Motor neuron (in vitro differentiated cells): ENCODE data around the gene ANO6. TPM values are rescaled to one million over a fixed set of nuclear protein-coding genes. Genes with fewer than 3 reads are reported as not detected.
A peak's percentile ranks its signal among the peaks of the same experiment; 100 is the strongest.

Experiments used
- ATAC-seq, 8 experiments: fragments of 200-7000 bp; cut with Tn5 transposase; replicated peaks in 6 of 8; 2 replicates each; pipeline ENCODE4 v1.8.0; 2021; ENCODE audit warnings: mild to moderate bottlenecking in 8 of 8, moderate library complexity in 8 of 8
- H3K27ac ChIP-seq, 2 donors: fragments of 250-450 bp; sonication (Bioruptor Pico); 2 replicates each; pipeline ENCODE4 v1.9.0; 2021; ENCODE audit warnings: antibody characterized with exemption in 2 of 2, mild to moderate bottlenecking in 2 of 2, moderate library complexity in 1 of 2
- H3K4me1 ChIP-seq, 2 donors: fragments of 250-450 bp; sonication (Bioruptor Pico); replicated peaks in 1 of 2; 2 replicates each; pipeline ENCODE4 v1.6.1; 2021; ENCODE audit warnings: antibody characterized with exemption in 2 of 2, mild to moderate bottlenecking in 2 of 2, moderate library complexity in 1 of 2
- H3K4me3 ChIP-seq, 5 donors: fragments of 250-450 bp; sonication (Bioruptor Pico); 2 replicates each; pipeline ENCODE4 v1.9.0; 2021; ENCODE audit warnings: antibody characterized with exemption in 5 of 5, mild to moderate bottlenecking in 5 of 5, moderate library complexity in 4 of 5
- WGBS, 10 experiments: fragments of 450-650 bp; shearing (Covaris generic); methylation state at CpG; one replicate each; pipeline ENCODE4 v1.0.0; 2022; 5-methylcytosine and 5-hydroxymethylcytosine counted together
- in situ Hi-C, 9 experiments: fragments of 400-800 bp; cut with MboI; loops; one replicate each; pipeline ENCODE4 v1.15.0; 2021; ENCODE audit warnings: low sequenced_read_pairs in 9 of 9, low pct_unique_long_range_greater_than_20kb in 2 of 9; ENCODE audit not compliant: unreplicated experiment in 9 of 9
- total RNA-seq, 8 experiments: library from RNA; unstranded; fragments of 300-600 nt; gene quantifications; 2 replicates each; pipeline versions ENCODE4 v1.2.3 to v1.2.4, GENCODE V29; 2022

Gene ANO6
- total RNA-seq, 8 experiments from 2014 or later: 13.2 to 64.7 (median 27.4) TPM

DNA sequence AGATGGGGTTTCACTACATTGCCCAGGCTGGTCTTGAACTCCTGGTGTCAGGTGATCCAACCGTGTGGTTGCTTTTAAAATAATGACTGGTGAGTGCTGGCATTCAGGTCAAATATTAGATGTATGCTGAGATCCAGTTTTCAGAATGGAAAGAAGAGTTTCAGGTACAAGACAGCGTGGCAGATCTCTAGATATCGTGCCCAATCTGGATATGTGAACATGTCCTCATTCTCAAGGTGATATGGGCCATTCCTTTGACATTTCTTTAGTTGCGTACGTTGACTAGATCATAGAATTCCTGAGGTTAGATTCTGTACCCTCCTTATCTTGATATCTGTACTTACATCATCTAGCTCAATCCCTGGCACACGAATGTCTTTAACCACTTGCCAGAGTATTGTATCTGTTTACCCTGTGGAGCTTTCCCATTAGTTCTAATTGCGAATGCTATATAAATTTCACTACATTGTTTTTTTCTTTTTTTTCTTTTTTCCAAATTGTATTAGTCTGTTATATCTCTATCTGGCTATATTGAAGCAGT lies 80.2 kb downstream of the ANO6 start:
- in situ Hi-C loops: no loop called here
- no peak for ATAC-seq
- Histone ChIP-seq H3K27ac (no peak overlapping the region), H3K4me3 (no peak overlapping the region), H3K4me1 (peaks cover 8 to 23% of the 10 kb centered on the region in 2 donors)
- 50 to 100% (median 81%) methylated on average over 2 to 7 of the region's 7 CpGs for WGBS, 10 experiments

DNA sequence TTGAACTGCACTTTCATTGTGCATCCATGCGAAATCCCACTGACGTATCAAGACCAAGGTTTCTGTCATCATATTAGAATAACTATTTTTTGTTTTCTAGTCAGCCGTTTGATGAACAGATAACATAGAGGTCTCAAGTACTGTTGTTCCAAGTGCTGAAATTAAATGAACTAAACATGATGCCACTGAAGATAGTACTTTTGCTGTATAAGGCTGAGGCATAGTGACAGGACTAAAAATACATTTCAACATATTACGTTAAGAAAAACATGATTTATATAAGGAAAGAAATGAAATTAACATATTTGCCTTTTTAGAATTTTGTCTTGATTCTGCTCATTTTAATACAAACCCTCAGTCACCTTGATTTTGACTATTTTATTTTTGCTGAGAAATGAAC lies 82.2 kb downstream of the ANO6 start:
- Histone ChIP-seq H3K4me3 (no peak overlapping the region), H3K27ac (no peak overlapping the region), H3K4me1 (peaks cover 8 to 23% of the 10 kb centered on the region in 2 donors)
- WGBS, 10 experiments: 72 to 100% (median 82%) methylated on average over 2 to 4 of the region's 4 CpGs
- ATAC-seq: no peak
- in situ Hi-C loops: no loop called here

DNA sequence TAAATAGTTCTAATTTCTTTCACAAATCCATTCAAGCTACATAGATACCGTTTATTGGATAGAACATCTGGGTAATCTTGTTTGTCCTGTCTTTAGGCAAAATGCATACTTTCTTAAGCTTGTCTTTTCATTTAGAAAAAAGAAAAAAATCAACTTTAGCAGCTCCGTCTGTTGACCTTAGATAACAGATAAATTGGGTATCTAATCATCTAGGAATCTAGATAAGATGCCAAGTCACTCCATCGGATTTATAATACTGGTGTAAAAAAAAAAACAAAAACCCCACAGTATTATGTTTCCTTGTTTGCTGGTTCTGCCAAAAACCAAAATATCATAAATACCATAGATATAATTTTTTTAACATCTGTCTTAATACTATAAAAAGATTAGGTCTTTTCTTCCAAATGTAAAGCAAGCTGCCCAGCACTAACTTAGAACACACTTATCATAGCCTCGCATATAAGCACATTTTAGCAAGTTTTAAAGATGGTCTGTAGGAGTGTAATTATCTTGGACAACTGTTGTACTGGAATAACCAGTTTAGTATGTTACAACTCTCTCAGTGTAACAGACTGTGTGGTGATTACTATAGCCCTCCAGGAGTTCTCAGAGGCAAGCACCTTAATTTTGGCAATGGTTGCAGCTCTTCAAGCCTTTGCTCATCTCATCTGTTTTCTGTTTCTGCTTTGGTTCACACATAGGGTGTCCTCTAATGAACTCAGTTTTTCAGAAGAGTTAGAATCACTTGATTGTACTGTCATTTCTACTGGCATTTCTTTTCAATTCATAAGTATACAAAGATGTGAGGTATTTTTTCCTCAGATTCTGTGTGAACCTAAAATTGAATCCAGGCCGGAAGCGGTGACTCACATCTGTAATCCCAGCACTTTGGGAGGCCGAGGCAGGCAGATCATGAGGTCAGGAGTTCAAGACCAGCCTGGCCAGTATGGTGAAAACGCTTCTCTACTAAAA lies 83.1 kb downstream of the ANO6 start:
- in situ Hi-C loops: no loop called here
- WGBS, 10 experiments: 24 to 90% (median 83%) methylated on average over 2 to 8 of the region's 8 CpGs; no CpG with 5 or more reads in 1 of the 10 experiments
- peak in 3 of 8 experiments; percentile 15 to 58 (median 16) for ATAC-seq
- Histone ChIP-seq H3K4me3 (no peak overlapping the region), H3K27ac (no peak overlapping the region), H3K4me1 (peaks cover 8 to 23% of the 10 kb centered on the region in 2 donors)

DNA sequence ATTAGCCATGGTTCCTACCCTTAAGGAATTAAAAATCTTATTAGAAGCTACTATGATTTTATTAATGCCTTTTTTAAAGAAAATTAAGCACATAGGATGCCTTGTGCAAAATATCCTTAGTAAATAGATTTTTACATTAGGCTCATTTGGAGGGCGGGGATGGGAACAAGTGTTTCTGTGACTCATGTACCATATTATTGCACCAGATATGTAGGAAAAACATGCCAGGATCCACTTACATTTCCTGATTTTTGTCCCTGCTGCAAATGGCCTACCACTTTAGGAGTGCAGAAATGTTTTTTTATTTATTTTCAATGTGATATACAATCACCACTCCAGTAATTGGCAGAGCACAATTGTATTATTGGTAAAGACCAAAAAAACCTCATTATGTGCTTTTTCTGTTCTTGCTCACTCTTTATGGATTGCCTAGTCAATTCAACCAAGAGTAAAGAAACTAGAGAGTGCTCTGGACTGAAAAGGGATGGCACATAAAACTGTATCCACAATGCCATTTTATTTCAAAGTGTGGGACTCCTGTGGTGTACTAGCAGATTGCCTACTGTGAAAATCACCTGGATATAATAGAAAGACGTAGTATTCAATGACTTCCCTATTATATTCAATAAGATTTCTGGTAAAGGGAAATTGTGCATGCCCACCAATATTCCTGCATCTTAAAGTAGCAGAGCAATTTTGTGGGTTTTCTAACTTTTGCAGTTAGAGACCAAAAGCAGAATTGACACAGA lies 86.9 kb downstream of the ANO6 start:
- Histone ChIP-seq H3K4me3 (no peak overlapping the region), H3K4me1 (peaks cover 0 to 11% of the 10 kb centered on the region in 2 donors), H3K27ac (no peak overlapping the region)
- in situ Hi-C loops: no loop called here
- peak in 1 of 8 experiments; percentile 12 for ATAC-seq
- 70 to 100% (median 94%) methylated on average over 1 to 2 of the region's 2 CpGs; no CpG with 5 or more reads in 1 of the 10 experiments for WGBS, 10 experiments

DNA sequence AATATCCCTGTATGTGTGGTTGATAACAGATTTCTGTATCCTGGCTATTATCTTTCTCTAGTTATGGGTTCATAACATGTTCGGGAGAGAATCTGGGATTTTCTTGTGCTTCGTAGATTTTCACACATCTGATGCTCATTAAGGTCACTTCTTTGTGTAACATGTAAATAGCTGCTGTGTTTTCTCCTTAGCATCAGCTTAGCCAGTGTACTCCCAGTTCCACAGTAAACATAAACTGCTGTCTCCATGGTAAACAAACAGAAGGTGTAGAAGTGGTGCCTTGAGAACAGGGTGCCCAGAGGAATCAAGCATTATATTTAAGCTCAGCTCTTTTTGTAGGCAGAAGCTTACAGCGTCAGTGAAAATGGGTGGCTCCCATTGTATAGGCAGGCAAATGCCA lies 88.0 kb downstream of the ANO6 start:
- no peaks in the 10 kb centered on the region for H3K4me1 ChIP-seq
- no peak overlapping the region for H3K27ac ChIP-seq
- peak in 3 of 8 experiments; percentile 80 to 87 (median 85) for ATAC-seq
- no peak overlapping the region for H3K4me3 ChIP-seq
- in situ Hi-C loops: no loop called here
- WGBS, 10 experiments: 42 to 100% (median 94%) methylated on average over 1 to 3 of the region's 3 CpGs; no CpG with 5 or more reads in 4 of the 10 experiments

DNA sequence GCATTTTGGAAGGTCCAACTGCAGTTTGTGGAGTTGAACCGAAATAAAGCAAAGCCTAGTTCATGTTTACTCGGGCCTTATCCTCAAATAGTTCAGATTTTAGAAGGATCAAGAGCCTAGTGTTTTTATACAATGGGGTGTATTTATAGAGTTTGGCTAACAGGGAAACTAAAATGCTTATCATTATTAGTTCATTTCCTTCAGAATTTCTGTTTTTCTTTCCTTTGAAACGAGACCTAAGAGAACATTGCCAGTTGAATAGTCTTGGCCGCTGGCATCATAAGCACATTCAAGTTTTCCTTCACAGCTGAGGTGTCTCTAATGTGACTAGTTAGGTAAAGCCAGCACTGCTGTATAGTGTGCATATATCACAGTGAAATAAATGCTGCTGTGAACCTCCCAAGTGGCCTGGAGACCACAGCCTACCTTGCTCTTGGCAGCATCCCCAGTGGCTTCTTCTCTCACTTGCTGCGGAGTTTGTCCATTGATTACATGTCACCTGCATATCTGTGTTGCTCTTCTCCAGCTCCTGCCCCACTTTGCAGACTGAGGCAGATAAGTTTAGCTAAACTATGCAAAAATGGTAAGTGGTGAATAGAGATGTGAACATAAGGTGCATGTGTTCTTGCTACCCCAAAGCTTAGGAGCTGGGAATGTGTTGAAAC lies 88.8 kb downstream of the ANO6 start:
- in situ Hi-C loops: no loop called here
- H3K4me3 ChIP-seq: no peak overlapping the region
- 20 to 95% (median 79%) methylated on average over 1 to 5 of the region's 5 CpGs; no CpG with 5 or more reads in 1 of the 10 experiments for WGBS, 10 experiments
- no peak for ATAC-seq
- H3K4me1 ChIP-seq: no peaks in the 10 kb centered on the region
- H3K27ac ChIP-seq: no peak overlapping the region

DNA sequence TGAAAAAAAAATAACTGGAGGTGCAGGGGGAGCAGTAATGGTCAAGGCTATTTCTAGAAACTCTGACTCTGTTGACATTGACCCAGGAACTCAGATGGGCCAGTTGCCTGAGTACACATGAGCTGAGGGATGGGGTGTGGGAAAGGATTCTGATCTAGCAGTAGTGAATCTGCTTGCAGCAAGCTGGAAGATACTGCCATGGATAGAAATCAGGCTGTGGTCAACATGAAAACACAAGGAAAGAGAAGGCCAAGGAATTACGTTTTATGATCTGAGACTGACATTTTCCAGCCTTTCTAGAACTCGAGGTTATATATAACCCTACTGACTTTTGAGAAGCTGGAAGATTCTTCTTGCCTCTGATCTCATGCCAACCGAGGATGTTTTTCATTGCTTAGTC lies 90.0 kb downstream of the ANO6 start:
- in situ Hi-C loops: no loop called here
- Histone ChIP-seq H3K27ac (no peak overlapping the region), H3K4me1 (peaks cover 0 to 10% of the 10 kb centered on the region in 2 donors), H3K4me3 (no peak overlapping the region)
- WGBS, 10 experiments: 55 to 100% (median 93%) methylated on average over 2 to 3 of the region's 3 CpGs
- no peak for ATAC-seq

DNA sequence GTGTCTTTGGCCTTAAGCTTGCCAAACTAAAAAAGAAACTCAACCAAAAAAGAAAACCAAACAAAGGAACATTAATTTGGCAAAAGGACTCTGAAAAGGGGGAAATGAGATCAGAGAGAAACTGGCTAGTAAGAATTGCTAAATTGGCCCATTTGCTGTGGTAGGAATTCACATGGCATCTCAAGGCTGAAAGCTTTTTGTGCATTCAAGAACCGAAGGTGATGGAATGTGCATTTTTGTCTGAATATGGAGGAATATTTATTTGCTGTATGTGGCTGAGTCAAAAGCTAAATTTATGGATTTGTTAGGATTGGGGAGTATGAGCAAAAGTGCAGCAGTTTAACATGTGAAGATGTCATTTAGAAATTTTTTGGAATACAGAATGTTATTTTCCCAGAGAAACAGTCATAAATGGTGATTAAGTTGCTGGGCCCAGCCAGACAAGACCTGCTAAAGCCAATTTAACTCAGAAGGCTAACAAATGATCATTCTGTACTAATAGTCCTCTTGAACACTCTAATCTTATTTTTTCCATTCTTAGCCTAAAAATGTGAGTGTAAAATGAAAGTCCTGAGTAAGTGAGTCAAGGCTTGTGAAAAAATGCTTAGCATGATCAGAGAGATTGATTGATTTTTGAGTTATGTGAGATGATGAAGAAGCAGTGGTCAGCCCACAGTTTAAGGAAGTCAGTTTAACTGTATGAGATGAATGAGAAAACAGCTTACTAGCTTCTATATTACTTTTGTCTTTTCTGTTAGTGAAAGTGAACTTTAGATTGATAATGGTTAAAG lies 94.1 kb downstream of the ANO6 start:
- Histone ChIP-seq H3K4me1 (peaks cover 0 to 24% of the 10 kb centered on the region in 2 donors), H3K27ac (no peak overlapping the region), H3K4me3 (no peak overlapping the region)
- in situ Hi-C loops: no loop called here
- WGBS, 10 experiments: 0 to 100% (median 50%) methylated on average over 1 of the region's 1 CpG; no CpG with 5 or more reads in 3 of the 10 experiments
- peak in 3 of 8 experiments; percentile 81 to 89 (median 83) for ATAC-seq

DNA sequence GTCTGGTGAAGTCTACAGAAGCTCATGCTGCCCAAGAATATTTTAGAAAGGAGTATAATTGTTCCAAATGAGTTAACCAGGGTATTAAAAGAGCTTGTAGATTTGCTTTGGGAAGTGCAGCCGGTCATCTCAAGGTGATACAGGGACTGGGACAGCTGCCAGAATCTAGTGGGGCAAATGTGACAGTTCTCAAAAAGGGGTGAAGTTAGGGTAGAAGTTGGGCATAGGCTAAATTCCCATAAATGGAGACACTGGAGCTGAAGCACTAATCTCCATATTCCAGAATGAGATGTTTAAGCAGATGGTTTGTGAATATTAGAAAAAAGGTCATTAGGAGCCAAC lies 94.7 kb downstream of the ANO6 start:
- WGBS, 10 experiments: 0 to 100% (median 100%) methylated on average over 1 of the region's 1 CpG; no CpG with 5 or more reads in 4 of the 10 experiments
- no peak overlapping the region for H3K27ac ChIP-seq
- in situ Hi-C loops: no loop called here
- ATAC-seq: peak in 3 of 8 experiments; percentile 13 to 35 (median 35)
- H3K4me1 ChIP-seq: peaks cover 0 to 24% of the 10 kb centered on the region in 2 donors
- H3K4me3 ChIP-seq: no peak overlapping the region

DNA sequence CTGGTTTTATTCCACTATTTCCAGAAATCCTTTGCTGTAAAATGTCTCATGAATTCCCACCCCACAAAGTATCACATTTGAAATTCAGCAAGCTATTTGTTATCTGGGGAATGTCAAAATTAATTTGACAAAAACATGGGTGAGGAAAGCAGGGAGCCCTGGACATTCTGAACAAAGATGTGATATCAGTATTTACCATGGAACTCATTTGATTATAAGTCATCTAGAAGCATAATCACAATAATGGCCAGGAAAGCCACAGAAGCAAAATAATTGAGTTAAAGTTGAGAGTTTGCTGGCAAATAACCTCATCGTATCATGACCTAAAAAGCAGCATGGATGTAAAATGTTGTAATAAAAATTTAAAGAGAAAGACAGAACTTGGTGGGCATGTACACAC lies 96.1 kb downstream of the ANO6 start:
- in situ Hi-C loops: no loop called here
- no peak overlapping the region for H3K4me3 ChIP-seq
- peaks cover 0 to 24% of the 10 kb centered on the region in 2 donors for H3K4me1 ChIP-seq
- ATAC-seq: no peak
- WGBS, 10 experiments: 67 to 100% (median 100%) methylated on average over 1 of the region's 1 CpG; no CpG with 5 or more reads in 1 of the 10 experiments
- no peak overlapping the region for H3K27ac ChIP-seq

DNA sequence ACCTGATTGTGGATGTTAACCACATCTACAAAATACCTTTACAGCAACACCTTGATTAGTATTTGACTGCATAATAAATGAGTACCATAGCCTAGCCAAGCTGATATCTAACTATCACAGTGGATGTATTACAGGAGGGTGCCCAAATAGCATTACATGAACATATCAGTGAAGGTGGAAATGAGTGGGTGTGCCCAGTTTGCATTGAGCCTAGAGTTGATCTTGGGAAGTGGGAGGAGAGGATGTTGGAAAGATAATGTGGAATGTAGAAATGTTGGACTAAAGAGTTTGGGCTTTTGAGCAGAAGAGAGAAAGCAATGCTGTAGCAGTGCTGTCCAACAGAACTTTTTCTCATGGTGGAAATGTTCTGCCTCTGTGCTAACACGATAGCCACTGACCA lies 98.9 kb downstream of the ANO6 start:
- in situ Hi-C loops: no loop called here
- WGBS, 10 experiments: 88 to 100% (median 100%) methylated on average over 1 of the region's 1 CpG; no CpG with 5 or more reads in 5 of the 10 experiments
- Histone ChIP-seq H3K4me1 (peaks cover 0 to 24% of the 10 kb centered on the region in 2 donors), H3K4me3 (no peak overlapping the region), H3K27ac (no peak overlapping the region)
- ATAC-seq: no peak

DNA sequence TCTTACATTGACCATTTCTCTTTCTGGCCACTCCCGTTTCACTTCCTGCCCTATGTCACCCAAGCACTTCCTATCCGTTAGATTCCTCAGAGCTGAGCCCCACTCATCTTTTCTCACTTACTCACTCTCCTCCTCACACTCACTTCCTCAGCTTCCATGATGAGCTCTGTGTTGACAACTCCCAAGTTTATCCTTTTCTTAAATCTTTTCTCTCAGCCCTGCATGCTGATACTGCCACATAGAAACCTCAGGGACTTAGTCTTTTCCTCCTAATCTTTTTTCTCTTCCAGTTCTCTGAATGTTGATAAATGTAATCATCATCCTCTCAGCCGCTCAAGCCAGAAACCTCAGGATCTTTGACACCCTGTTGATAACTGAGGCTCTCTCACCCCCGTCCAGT lies 99.6 kb downstream of the ANO6 start:
- Histone ChIP-seq H3K4me1 (peaks cover 0 to 18% of the 10 kb centered on the region in 2 donors), H3K4me3 (no peak overlapping the region), H3K27ac (no peak overlapping the region)
- in situ Hi-C loops: no loop called here
- WGBS, 10 experiments: 70 to 100% (median 100%) methylated on average over 1 to 3 of the region's 4 CpGs
- ATAC-seq: no peak
